ENCODE data around the gene DCAF7. TPM values are rescaled to one million over a fixed set of nuclear protein-coding genes. Genes with fewer than 3 reads are reported as not detected.
A peak's percentile ranks its signal among the peaks of the same experiment; 100 is the strongest.

The DCAF7 gene
- total RNA-seq, 1 experiment from 2014 or later: 52.9 TPM

DNA sequence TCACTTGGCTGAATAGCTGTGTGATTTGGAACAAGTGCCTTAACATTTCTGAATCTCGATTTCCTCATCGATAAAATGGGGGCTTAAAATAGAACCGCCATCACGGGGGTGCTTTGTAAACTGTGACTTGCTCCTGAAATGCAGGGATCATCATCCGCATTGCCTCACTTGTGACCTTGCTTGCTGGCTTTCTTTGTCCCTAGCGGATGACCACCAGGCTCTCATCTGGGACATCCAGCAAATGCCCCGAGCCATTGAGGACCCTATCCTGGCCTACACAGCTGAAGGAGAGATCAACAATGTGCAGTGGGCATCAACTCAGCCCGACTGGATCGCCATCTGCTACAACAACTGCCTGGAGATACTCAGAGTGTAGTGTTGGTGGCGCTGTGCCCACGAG lies 38.5 kb downstream of the DCAF7 start:
- no peak for DNase-seq (ENCODE audit: low read depth)

DNA sequence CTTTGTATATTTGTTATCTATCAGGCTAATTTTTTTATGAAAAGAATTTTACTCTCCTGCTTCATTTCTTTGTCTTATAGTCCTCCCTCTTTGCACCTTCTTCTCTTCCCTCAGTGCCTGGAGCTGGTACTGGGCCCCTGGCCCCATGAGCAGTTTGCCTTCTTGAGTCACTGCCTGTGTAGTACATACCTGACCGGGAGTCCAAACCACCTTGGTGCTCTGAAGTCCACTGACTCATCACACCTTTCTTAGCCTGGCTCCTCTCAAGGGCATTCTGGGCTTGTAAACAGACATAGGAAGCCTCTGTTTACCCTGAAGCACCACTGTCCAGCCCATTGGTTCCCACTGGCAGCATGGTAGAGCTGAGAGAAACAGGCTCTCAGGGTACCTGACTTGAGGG lies 39.4 kb downstream of the DCAF7 start:
- no peak for DNase-seq (ENCODE audit: low read depth)

DNA sequence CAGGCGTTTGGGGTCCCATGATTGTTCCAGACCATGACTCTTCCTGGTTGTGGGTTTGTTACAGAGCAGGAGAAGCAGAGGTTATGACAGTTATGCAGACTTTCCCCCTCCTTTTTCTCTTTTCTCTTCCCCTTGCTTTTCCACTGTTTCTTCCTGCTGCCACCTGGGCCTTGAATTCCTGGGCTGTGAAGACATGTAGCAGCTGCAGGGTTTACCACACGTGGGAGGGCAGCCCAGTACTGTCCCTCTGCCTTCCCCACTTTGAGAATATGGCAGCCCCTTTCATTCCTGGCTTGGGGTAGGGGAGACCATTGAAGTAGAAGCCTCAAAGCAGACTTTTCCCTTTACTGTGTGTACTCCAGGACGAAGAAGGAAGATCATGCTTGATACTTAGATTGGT lies 42.5 kb downstream of the DCAF7 start:
- no peak for DNase-seq (ENCODE audit: low read depth)

DNA sequence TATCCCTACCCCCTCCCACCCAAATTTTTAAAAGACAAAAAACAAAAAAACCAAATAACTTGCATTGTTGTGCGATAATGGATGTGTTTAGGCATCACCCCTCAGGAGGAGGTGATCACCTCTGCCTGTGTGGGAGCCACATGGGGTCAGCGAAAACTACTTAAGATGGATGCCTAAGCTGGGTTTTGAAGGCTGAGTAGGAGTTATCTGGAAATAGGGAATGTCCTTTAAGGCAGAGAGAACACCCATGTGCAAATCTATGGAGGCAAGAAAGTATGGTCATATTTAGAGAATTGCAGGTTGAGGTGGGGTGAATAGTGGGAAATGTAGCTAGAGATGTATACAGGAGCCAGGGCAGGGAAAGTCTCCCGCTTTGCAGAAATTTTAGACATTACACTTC lies 44.9 kb downstream of the DCAF7 start:
- no peak for DNase-seq (ENCODE audit: low read depth)

DNA sequence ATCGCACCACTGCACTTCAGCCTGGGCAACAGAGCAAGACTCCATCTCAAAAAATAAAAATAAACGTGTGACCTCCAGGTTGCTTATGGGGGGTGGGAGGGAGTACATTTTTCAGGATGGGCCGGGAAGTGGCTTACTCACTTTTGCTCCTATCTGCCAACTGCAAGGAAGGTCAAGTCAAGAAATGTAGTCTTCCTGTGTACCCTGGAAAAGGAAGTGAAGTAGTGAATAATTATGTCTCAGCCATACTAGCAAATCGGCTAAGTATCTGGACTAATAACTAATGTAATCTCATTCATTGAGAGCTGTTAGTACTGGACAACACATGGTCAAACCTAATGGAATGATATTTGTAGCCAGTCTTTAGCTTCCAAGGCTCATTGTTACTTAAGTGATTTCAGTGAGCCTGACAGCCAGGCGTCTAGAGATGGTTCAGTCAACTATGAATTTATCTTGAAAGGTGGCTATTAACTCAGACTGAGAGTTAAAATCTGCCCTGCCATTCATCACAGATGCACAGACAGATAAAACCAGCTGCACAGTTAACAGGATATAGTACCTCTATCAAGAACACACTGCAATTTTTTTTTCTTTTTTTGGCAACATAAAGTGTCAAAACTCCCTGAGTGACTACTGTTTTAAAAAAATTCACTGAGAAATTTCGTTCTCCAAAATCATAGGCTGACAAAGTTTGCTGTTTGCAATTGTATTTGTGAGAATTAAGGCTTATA lies 46.7 kb downstream of the DCAF7 start:
- no peak for DNase-seq (ENCODE audit: low read depth)

DNA sequence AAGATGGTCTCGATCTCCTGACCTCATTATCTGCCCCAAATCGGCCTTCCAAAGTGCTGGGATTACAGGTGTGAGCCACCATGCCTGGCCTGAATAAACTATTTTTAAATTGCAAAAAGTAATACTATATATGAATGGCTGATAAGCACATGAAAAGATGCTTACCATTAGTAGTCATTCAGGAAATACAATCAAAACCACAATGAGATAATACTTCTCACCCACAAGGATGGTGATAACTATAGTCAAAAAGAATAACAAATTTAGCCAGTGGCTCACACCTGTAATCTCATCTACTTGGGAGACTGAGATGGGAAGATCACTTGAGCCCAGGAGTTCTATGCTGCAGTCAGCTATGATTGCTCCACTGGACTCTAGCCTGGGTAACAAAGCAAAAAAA lies 48.0 kb downstream of the DCAF7 start:
- no peak for DNase-seq (ENCODE audit: low read depth)

DNA sequence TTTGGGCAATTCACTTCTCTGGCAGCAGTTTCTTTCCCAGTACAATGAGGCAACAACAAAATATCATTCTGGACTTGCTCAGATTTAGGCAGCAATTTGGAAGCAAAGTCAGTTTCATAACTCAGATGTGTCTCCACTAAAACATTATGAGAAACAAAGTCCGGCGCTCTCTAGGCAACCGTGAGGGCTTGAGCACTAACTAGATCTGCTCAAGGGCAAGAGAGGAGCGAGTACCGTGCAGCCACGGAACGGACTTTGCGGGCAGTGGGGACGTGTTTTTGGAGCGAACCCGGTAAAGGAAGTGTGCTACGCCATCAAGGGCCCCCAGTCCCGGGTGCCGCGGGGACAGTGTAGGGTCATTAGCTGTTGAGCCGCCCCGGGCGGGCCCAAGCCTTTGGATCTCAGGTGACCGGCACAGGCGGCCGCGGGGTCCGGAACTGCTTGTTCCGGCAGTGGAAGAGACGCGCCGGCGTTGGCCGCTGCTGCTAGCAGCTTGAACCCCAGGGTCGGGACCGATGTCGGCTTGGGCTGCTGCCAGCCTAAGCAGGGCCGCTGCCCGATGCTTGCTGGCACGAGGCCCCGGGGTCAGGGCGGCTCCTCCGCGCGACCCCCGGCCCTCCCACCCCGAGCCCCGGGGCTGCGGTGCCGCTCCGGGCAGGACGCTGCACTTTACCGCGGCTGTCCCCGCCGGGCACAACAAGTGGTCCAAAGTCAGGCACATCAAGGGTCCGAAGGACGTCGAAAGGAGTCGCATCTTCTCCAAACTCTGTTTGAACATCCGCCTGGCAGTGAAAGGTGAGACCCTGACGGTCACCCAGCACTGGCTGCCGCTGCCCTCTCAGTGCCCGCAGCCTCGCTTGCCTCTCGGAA lies 50.5 kb downstream of the DCAF7 start, which contains the start of gene TACO1:
TSS of gene TACO1 (plus strand) at position 327 of the 870 bp plus-strand sequence. CDS start at position 516, 189 bp downstream.
- peak; percentile 79 for DNase-seq (ENCODE audit: low read depth)

DNA sequence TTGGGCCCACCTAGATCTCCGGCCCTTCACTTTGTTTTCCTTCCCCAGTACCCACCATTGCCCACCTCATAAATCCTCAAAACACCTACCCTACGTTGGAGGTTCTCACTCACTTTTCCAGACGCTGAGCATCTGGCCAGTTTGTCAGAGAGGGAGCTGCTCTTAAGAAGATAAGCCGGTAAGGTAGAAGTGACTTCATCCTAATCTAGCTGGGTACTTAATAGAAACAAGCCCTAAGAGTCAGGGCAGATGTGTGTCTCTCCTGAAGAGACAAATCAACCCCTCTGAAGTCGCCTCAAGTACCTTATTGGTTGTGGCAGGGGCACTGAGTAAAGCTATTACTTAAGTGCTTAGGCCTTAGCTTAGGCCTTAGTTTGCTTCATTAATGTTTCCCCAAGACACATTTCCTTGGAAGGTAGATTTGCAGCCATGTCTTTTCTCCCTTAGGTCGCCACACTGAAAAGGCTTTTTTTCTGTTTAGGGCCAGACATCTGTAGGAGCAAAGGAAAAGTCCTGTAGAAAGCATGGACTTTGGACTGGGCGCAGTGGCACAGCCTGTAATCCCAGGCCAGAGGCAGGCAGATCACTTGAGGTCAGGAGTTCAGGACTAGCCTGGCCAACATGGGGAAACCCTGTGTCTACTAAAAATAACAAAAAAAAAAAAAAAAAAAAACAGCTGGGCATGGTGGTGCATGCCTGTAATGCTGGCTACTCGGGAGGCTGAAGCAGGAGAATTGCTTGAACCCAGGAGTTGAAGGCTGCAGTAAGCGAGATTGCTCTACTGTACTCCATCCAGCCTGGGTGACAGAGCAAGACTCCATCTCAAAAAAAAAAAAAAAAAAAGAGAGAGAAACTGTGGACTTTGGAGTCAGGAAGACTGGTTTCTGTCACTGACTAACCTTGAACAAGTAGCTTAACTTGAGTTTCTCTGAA lies 51.4 kb downstream of the DCAF7 start:
- no peak for DNase-seq (ENCODE audit: low read depth)

DNA sequence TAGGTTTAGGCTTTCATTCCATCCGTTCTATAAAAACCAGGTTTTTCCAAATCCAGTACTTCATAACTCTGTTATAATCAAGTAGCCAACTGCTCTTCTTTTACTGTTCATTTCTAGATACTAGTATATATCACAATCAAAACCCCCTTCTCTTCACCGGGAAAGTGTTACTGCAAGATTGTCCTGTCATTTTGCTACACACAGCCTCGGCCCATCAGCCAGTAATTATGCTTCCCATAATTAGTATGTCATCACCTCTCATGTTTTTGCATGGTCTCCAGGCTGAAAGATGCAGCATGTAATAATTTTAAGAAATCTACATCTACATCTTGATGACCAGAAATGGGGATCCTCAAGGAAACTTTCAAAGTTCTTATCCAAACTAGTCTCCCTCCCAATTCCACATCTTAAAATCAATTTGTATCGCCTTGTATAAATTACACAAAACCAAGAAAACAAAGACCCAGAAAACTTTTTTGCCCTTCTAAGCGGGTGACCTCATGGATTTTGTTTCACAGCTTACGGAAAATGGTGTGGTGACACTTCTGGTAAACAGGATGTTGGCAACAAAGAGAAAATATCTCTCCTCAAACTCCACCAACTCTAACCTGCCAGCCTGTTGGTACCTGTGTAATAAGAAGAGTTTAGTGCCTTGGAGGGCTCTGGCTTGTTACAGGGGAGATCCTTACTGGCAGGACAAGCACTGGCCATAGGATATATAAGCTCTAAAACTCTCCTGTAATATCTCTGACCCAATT lies 59.7 kb downstream of the DCAF7 start:
- DNase-seq (ENCODE audit: low read depth): no peak

DNA sequence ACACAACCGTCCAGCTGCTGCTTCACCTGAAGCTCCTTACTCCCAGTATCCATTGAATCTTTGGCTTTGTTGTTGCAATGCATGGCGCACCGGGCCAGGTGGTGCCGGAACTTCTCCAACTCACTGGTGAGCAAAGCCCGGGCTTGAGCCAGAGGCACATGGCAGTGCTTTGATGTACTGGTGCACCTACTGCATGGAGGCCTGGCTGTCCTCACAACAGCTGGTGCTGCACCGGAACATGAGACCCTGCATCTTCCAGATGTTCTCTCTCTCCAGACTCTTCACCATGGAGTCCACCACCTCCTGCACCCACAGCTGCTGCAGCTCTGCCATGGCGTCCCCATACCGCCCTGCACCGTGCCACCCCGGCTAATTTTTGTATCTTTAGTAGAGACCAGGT lies 60.6 kb downstream of the DCAF7 start:
- DNase-seq (ENCODE audit: low read depth): no peak

DNA sequence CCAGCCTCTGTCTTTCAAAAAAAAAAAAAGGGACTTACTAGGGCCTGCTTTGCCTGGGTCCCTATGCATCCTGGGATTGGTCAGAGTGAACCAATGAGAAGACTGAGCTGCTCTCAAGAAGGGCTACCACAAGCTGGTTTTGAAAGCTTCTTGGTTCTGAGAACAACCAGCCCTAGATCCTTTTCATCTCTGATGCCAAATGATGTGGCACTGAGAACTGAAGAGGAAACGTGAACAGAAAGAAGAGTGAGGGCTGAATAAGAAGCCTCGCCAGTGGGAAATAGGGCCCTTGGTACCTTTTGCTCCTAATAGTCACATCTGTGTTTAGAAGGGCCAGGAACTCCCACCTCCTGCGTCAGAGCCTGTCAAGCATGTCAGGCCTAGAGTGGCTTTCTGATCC lies 61.1 kb downstream of the DCAF7 start:
- DNase-seq (ENCODE audit: low read depth): no peak

DNA sequence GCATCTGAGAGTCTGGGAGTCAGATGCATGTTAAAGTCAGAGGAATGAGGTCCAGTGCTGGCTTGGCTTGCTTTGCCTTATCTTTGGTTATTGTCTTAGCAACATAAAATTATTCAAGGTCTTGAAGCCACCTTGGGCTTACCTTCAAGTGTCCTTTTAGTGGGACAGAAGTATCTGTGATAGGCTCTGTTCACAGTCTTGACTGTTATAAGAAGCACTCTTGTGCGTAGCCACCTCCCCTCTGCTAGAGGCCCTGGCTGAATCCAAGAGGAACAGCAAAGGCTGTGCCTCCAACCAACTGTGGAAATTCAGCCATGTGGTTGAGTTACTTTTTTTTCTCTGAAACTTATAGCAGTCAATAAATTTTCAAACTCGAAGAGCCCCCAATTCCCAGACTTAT lies 63.4 kb downstream of the DCAF7 start:
- no peak for DNase-seq (ENCODE audit: low read depth)

DNA sequence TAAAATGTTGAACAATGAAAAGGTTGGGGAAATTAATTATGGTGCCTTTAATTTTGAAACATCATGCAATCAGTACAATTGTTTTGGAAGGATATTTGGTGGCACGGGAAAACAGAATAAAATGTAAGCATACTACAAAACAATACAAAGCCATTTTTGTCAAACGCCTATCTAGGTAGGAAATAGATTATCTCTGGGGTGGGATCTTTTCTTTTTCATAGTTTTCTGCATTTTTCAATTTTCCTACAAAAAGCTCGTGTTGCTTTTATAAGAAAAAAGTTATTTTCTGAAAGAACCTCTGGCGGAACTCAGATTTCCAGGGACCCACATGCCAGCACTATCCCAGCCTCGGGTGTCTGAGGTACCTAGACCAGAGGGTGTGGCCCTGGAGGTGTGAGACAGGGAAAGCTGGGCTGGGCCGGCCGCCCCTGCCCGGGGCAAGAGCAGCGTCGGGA lies 71.0 kb downstream of the DCAF7 start:
- no peak for DNase-seq (ENCODE audit: low read depth)

DNA sequence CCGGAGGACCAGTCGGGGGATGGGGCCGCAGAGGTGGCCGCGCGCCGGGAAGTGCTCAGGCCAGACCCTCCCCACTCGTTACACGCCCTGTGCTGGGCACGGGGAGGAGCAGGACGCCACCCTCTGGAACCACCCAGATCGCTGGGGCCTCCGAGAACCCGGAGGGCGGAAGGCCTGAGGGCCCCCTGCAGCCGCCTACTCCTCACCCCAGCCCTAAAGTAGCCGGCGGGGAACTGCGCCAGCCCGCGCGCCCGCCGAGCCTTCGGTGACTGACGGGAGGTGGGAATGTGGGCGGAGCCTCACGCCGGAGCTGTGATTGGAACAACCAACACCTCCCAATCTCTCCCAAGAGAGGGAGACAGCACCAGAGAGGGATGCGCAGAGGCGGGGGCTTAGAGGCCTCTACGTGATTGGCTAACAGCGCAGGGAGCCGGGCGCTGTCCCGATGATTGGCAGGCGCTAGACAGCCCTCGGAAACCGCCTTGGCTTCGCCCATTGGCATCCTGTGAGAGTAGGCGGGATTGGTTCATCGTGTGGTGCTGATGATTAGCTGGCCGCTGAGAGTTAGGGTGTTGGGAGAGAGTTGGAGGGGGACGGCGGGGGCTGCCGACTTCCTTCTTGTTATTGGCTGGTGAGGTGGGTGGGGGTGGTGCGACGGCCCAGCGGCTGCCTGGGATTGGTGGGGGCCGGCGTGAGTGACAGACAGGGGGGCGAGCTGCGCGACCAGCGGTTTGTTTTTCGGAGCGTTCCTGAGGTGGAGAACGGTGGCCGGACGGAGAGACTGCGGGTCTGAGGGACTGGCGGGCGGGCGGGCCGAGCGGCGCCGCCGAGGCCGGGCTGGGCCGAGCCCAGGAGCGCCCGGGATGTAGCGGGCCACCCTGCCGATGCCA lies 71.7 kb downstream of the DCAF7 start, which contains the start of gene MAP3K3:
TSS of gene MAP3K3 (plus strand) at position 734 of the 890 bp plus-strand sequence. CDS start 343 bp downstream, outside the sequence.
- DNase-seq (ENCODE audit: low read depth): peak; percentile 100

DNA sequence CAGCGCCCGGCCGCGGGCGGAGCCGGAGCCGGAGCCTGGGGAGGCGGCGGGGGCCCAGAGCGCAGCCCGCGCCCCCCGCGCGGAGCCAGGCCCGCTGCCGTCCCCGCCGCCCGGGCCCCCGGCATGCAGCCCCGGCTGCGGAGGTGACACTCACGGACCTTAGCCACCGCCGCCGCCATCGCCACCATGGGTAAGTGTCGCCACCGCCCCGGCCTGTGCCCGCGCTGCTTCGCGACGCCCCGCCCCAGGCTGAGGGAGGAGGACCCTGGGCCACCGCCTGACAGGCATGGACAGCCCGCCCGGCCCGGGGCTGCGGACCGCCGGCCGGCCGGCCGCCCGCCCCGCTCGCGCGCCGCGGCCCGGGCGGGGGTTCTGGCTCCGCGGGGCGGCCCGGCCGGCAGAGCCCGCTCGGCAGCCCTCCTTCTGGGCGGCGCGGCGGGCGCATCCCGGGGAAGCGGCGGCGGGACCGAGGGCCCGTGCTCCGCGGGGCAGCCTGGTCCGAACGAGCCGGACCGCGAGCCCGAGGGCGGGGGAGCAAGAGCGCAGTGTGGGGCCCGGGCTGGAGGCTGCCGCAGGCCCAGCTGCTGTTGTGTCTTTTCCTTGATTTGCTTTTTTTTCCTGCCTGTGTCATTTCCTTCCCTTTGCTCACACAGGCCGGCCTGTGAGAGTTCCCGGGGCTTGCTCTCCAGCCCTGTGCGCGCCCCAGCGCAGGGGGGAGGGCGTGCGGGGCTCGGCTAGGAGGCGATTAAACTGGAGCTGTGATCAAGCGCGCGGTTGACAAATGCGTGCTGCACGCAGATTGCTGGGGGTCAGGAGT lies 72.5 kb downstream of the DCAF7 start:
- peak; percentile 64 for DNase-seq (ENCODE audit: low read depth)

DNA sequence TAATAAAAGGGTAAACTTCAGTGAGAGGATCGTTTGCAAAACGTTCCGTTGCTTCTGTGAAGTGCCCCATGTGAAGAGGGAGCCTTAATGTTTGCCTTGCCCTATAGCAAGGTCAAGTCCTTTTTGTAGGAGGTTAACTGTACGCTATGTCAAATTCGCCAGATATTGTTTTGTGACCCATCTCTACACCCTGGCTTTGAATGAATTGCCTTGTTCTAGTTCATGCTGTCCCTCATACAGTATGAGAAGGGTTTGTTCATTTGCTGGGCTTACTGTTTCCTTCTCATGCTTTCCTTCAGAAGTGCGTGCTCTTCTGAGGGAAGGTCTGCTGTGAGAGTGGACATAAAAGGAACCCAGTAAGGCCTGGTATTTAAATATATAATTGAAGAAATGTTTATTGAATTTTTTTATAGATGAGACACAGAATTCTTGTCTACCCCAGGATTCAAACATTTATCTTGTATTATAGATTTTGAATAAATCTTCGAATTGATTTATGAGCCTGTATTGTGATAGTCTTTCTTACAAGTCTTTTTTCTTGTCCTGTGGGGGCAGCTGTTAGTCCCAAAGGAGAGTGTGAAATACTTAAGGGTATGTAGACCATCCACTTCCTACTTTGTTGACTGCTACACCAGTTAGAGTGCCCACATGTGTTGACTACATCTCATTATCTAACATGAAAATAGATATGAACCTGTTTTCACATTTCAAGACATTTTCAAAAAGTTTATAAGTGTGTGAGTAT lies 73.7 kb downstream of the DCAF7 start:
- DNase-seq (ENCODE audit: low read depth): no peak

DNA sequence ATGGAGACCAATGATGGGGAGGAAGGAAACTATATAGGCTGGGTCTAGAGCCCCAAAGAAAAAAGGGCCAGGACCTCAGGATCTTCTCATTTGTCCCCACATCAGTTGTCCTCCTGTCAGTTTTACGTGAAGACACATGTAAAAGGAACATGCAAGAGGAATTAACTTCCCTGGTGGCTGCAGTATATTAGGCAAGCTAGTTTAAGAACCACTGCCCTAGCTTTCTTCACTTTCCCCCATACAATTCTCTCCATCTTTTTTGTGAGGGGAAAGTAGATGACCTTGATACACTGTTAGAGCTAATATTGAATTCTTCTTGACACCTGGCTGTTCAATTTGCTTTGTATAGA lies 74.2 kb downstream of the DCAF7 start:
- no peak for DNase-seq (ENCODE audit: low read depth)

DNA sequence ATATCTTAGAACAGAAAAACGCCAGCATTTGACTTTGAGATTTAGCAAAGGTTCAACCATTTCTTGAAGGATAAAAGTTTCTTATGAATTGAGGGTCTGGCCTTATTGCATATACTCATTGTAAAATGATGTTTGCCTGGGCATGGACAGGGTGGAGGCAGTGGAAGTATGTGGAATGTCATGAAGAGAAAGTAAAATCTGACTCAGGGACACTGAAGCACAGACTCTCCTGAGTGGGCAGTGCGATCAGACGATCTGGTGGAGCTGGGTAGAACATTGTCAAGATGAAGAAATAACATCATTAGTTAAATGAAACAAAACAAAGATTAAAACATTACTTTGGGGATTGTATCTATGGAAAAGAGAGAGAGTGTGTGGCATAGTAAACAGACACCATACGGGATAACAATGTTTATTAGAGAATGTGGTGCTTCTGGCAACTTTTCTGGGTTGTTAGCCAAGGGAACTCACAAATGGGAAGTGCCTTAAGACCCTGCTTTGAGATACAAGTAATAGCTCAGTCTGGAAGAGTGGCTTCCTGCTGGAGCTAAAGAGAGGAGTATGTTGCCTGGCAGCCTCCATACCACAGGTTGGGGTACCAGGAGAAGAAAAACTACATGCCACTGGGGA lies 76.4 kb downstream of the DCAF7 start:
- peak; percentile 9 for DNase-seq (ENCODE audit: low read depth)

Measured in M059J (cell line).